HFF-Myc (cell line): ENCODE measurements around the gene CSH2.

Source experiments
- DNase-seq: peaks from one replicate; pipeline ENCODE4 v3.0.0-alpha.2; 2011; ENCODE audit warnings: low read depth; ENCODE audit errors: extremely low read depth
- H3K4me3 ChIP-seq: replicated peaks from 2 replicates; pipeline ENCODE4 v1.5.1; 2011; ENCODE audit warnings: low read depth, mild to moderate bottlenecking, control low read depth, low read length
- TF ChIP-seq, protein P1 (sequence below): IDR thresholded peaks from 2 replicates; pipeline ENCODE4 v1.5.1; 2012; ENCODE audit warnings: mild to moderate bottlenecking, low read depth, low read length, control low read depth; ENCODE audit errors: missing control alignments

CSH2 gene

DNA sequence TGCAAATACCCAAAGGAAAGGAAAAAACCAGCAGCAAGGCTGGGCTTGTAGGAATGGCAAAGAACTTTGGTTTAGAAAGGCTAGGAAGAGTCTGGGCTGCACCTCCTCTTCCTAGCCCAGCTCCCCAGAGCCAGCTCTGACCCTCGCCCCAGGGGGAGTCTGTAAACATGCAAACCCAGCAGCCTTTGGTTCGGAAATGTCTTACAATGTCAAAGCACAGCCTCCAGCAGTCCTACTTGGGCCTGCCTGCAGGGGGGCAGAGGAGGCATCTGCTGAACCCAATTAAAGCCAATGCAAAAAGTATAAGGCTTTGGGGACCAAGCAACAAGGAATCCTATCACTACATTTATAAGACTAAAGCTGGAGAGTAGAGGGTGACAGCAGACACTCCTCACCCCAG, 41.0 kb downstream of the CSH2 start:
- H3K4me3 ChIP-seq, result no peak overlapping the region
- TF ChIP-seq, protein P1, sequence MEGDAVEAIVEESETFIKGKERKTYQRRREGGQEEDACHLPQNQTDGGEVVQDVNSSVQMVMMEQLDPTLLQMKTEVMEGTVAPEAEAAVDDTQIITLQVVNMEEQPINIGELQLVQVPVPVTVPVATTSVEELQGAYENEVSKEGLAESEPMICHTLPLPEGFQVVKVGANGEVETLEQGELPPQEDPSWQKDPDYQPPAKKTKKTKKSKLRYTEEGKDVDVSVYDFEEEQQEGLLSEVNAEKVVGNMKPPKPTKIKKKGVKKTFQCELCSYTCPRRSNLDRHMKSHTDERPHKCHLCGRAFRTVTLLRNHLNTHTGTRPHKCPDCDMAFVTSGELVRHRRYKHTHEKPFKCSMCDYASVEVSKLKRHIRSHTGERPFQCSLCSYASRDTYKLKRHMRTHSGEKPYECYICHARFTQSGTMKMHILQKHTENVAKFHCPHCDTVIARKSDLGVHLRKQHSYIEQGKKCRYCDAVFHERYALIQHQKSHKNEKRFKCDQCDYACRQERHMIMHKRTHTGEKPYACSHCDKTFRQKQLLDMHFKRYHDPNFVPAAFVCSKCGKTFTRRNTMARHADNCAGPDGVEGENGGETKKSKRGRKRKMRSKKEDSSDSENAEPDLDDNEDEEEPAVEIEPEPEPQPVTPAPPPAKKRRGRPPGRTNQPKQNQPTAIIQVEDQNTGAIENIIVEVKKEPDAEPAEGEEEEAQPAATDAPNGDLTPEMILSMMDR, result no peak
- DNase-seq, result no peak

DNA sequence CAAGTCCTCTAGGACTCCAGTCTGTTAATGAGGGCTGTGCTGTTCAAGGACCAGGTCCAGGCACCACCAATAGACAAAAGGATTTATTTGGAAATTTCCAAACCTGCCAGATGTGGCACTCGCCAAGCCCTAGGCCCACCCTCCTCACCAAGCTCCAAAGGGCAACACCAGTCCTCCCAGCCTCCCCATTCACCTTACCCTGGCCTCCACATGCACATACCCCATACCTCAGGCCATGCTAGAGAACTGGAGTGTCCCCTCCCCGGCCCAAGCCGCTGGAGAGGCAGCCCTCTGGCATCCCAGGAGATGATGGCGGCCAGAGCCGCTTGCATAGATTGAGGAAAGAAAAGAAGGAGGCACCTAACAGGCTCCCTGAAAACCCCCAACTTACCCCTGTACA, 41.5 kb downstream of the CSH2 start:
- no peak overlapping the region for H3K4me3 ChIP-seq
- TF ChIP-seq, protein P1, result no peak
- no peak for DNase-seq

DNA sequence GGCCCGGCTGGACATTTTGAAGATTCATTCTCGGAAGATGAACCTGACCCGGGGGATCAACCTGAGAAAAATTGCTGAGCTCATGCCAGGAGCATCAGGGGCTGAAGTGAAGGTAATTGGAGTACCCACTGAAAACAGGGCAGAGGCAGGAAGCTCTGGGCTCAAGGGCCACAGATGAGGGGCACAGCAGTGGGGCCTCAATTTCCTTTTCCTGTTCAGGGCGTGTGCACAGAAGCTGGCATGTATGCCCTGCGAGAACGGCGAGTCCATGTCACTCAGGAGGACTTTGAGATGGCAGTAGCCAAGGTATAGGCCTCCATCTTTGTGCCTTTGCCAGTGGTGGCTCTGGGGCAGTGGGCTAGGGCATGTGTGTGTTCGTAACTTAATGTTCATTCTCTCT, 42.0 kb downstream of the CSH2 start:
- no peak overlapping the region for H3K4me3 ChIP-seq
- no peak for DNase-seq
- TF ChIP-seq, protein P1, result no peak

DNA sequence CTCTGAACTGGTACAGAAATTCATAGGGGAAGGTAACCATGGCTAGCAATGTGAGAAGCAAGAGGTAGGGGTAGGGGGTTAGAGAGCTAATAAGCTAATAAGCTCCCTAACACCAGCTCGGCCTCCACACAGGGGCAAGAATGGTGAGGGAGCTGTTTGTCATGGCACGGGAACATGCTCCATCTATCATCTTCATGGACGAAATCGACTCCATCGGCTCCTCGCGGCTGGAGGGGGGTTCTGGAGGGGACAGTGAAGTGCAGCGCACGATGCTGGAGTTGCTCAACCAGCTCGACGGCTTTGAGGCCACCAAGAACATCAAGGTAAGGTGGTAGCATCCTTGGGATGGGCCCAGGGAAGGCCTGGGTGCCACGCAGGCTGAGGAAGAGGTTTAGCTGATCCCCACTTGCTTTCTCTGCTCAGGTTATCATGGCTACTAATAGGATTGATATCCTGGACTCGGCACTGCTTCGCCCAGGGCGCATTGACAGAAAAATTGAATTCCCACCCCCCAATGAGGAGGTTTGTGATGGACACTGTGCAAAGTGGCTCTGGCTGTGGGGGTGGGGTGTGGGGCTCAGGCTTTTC, 42.5 kb downstream of the CSH2 start:
- no peak for DNase-seq
- no peak overlapping the region for H3K4me3 ChIP-seq
- TF ChIP-seq, protein P1, result no peak

DNA sequence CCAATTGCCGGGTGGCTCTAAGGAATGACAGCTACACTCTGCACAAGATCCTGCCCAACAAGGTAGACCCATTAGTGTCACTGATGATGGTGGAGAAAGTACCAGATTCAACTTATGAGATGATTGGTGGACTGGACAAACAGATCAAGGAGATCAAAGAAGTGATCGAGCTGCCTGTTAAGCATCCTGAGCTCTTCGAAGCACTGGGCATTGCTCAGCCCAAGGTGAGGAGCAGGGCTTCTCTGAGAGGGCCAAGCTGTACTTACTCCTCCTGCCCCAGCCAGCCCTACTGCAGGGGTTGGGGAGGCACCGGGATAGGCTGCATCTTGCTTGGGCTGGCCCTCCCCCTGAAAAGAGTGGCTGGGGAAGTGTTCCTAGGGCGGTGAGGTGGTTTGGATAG, 43.2 kb downstream of the CSH2 start:
- TF ChIP-seq, protein P1, result no peak
- no peak for DNase-seq
- no peak overlapping the region for H3K4me3 ChIP-seq

DNA sequence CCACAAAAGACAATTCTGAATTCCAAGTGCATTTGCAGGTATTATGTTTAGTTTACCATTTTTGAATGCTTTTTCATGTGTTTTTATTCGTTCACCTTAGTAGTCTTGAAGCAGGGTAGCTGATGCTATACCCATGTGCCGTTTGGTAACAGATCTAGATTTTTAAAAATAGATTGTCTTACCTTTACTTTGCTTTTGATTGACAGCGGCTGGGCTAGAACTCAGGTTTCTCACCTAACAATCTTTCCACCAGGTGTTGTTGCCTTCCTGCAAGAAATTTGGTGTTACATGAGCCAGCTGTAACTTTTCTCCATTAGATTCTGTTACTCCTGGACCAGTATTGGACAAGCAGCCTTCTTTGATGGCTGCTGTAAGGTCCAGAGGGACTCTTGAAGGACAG, 44.5 kb downstream of the CSH2 start:
- TF ChIP-seq, protein P1, result no peak
- DNase-seq, result no peak
- peak overlapping the region; percentile 97 for H3K4me3 ChIP-seq

DNA sequence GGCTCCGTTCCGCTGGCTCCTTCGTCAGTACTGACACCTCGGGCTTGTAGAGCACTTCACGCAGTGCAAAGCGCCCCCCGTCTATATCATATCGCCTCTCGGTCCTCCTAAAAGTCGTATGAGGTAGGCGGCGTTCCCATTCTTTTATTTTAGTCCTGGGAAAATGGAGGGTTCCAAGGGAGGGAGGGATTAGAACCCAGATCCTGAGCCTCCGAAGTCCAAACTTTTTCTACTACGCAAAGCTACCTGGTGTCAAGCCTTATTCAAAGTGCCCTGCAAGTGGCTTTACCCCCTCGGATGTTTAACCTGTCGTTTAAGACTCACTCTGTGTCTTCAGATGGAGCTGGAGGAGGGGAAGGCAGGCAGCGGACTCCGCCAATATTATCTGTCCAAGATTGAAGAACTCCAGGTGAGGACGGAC, 45.7 kb downstream of the CSH2 start:
- TF ChIP-seq, protein P1, result no peak
- no peak for DNase-seq
- peak overlapping the region; percentile 97 for H3K4me3 ChIP-seq
